Endothelial cell (in vitro differentiated cells): ENCODE measurements around the gene ITGA6. TPM values are rescaled to one million over a fixed set of nuclear protein-coding genes. Genes with fewer than 3 reads are reported as not detected.

ENCODE experiments used
- DNase-seq: peaks from one replicate; pipeline ENCODE4 v3.0.0; 2021; ENCODE audit warnings: low spot score
- H3K27ac Mint-ChIP-seq: one replicate; pipeline ENCODE4 v1.8.0; 2021; ENCODE audit warnings: mixed read lengths, inconsistent platforms; ENCODE audit not compliant: unreplicated experiment
- H3K27me3 Mint-ChIP-seq: one replicate; pipeline ENCODE4 v1.8.0; 2021; ENCODE audit warnings: mild to moderate bottlenecking, moderate library complexity, mixed read lengths, inconsistent platforms; ENCODE audit not compliant: unreplicated experiment
- H3K36me3 Mint-ChIP-seq: one replicate; pipeline ENCODE4 v1.8.0; 2021; ENCODE audit warnings: mild to moderate bottlenecking, low read depth, mixed read lengths, inconsistent platforms; ENCODE audit not compliant: unreplicated experiment
- H3K4me1 Mint-ChIP-seq: one replicate; pipeline ENCODE4 v1.8.0; 2021; ENCODE audit warnings: mild to moderate bottlenecking, mixed read lengths, inconsistent platforms; ENCODE audit not compliant: unreplicated experiment
- H3K4me3 Mint-ChIP-seq: one replicate; pipeline ENCODE4 v1.8.0; 2021; ENCODE audit warnings: mild to moderate bottlenecking, mixed read lengths, inconsistent platforms; ENCODE audit not compliant: unreplicated experiment
- H3K9me3 Mint-ChIP-seq: one replicate; pipeline ENCODE4 v1.8.0; 2021; ENCODE audit warnings: mixed read lengths, inconsistent platforms; ENCODE audit not compliant: unreplicated experiment
- total RNA-seq: library from RNA; stranded (reverse); fragmentation: NEBNext Ultra II Directional; extraction: Animal tissue kit (Norgen Biotek cat#: 25700); gene quantifications from one replicate; pipeline ENCODE4 v1.2.1, GENCODE V29; 2021; ENCODE audit not compliant: unreplicated experiment
- TF ChIP-seq, protein P1 (sequence below): fragments of 200-600 bp; sonication (generic); IDR thresholded peaks from one replicate; pipeline ENCODE4 v1.5.0; 2021; ENCODE audit warnings: antibody characterized with exemption; ENCODE audit not compliant: unreplicated experiment

The ITGA6 gene
- total RNA-seq, 1 donor from 2014 or later = 34.0 TPM

DNA sequence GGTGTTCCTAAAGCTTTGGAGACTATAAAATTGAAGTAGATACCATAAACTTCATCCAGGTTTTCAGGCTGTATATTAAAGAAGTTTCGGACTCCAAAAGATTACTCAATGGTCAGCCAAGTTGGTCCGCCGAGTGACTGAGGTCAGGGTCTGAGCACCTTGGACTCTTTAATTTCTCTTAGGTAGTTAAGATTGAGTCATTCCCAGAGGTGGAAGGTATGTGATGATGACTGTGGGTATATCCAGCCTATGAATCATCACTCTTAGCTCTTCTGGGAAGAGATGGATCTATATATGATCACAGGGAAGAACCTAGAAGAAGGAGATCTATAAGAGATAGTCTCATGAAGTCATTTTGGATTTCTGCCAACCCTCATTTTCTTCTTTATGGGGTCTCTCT is 3.3 kb downstream of the ITGA6 start:
- Mint-ChIP-seq H3K27me3 (peaks cover 3% of the 10 kb centered on the region), H3K4me1 (peaks cover 26% of the 10 kb centered on the region), H3K9me3 (no peaks in the 10 kb centered on the region), H3K36me3 (no peaks in the 10 kb centered on the region), H3K27ac (no peak overlapping the region), H3K4me3 (no peak overlapping the region)
- no peak for DNase-seq
- TF ChIP-seq, protein P1, sequence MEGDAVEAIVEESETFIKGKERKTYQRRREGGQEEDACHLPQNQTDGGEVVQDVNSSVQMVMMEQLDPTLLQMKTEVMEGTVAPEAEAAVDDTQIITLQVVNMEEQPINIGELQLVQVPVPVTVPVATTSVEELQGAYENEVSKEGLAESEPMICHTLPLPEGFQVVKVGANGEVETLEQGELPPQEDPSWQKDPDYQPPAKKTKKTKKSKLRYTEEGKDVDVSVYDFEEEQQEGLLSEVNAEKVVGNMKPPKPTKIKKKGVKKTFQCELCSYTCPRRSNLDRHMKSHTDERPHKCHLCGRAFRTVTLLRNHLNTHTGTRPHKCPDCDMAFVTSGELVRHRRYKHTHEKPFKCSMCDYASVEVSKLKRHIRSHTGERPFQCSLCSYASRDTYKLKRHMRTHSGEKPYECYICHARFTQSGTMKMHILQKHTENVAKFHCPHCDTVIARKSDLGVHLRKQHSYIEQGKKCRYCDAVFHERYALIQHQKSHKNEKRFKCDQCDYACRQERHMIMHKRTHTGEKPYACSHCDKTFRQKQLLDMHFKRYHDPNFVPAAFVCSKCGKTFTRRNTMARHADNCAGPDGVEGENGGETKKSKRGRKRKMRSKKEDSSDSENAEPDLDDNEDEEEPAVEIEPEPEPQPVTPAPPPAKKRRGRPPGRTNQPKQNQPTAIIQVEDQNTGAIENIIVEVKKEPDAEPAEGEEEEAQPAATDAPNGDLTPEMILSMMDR = no peak

DNA sequence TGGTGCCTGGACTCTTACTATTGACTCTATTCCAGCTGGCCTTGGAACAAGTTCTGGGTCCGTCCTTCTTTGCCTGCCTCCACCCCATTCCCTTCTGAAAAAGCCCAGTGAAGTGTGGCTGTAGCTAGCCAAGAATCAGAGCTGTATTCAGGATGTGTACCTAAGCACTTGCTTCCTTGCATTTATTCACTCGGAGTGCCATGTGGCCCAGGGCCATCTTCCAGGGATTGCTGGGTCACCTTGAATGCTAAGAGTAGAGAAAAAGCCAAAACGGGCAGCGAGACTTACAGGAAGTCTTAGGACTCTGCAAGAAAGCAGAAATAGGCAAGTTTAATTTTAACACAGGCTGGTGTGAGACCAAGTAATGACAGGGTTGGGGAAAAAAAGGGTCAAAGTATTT is 4.1 kb downstream of the ITGA6 start:
- H3K36me3 Mint-ChIP-seq = no peaks in the 10 kb centered on the region
- no peak overlapping the region for H3K4me3 Mint-ChIP-seq
- peaks cover 3% of the 10 kb centered on the region for H3K27me3 Mint-ChIP-seq
- no peak for DNase-seq
- TF ChIP-seq, protein P1 = no peak
- no peak overlapping the region for H3K27ac Mint-ChIP-seq
- no peaks in the 10 kb centered on the region for H3K9me3 Mint-ChIP-seq
- H3K4me1 Mint-ChIP-seq = peaks cover 26% of the 10 kb centered on the region

DNA sequence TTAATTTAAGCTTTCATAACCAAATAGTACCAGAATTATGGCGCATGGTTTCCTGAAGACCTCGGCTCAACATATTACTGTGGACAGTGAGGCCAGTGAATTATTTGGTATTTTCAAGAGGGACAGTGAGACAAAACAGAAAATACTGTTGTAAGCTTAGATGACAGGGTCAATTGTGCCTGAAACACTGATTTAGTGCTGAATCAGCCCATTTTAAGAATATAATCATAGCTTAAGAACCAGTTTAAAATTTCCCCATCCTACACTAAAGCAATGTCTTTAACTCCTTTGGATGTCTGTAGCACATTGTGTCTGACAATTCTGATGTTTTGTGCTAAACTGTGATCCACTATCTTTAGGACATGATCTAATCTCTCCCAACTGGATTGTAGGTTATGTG is 4.6 kb downstream of the ITGA6 start:
- H3K4me1 Mint-ChIP-seq = peaks cover 26% of the 10 kb centered on the region

DNA sequence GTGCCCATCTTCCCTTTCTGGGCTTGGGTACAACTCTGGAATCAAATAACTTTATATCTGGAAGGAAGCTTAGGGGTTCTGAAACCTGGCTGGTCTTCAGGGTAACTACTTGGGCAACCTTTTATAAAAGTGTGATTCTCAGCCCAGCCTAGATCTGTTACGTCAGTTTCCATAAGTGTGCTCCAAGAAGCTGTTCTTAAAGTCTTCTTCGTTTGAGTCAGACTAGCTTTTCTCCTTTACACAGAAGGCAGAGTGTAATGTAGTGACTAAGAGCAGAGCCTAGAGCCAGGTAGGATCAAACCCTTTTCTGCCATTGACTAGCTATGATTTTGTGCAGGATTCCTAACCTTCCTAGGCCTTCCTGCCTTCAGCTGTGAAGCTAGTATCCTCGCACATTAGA is 5.8 kb downstream of the ITGA6 start:
- no peaks in the 10 kb centered on the region for H3K36me3 Mint-ChIP-seq
- TF ChIP-seq, protein P1 = no peak
- no peak overlapping the region for H3K4me3 Mint-ChIP-seq
- H3K27me3 Mint-ChIP-seq = no peaks in the 10 kb centered on the region
- no peaks in the 10 kb centered on the region for H3K9me3 Mint-ChIP-seq
- H3K4me1 Mint-ChIP-seq = peaks cover 26% of the 10 kb centered on the region
- H3K27ac Mint-ChIP-seq = no peak overlapping the region
- no peak for DNase-seq

More for the DNA sequence above, 4.6 kb downstream of the ITGA6 start:
- Mint-ChIP-seq H3K27ac (no peak overlapping the region), H3K9me3 (no peaks in the 10 kb centered on the region), H3K36me3 (no peaks in the 10 kb centered on the region), H3K4me3 (no peak overlapping the region), H3K27me3 (peaks cover 1% of the 10 kb centered on the region)
- TF ChIP-seq, protein P1 = no peak
- no peak for DNase-seq

DNA sequence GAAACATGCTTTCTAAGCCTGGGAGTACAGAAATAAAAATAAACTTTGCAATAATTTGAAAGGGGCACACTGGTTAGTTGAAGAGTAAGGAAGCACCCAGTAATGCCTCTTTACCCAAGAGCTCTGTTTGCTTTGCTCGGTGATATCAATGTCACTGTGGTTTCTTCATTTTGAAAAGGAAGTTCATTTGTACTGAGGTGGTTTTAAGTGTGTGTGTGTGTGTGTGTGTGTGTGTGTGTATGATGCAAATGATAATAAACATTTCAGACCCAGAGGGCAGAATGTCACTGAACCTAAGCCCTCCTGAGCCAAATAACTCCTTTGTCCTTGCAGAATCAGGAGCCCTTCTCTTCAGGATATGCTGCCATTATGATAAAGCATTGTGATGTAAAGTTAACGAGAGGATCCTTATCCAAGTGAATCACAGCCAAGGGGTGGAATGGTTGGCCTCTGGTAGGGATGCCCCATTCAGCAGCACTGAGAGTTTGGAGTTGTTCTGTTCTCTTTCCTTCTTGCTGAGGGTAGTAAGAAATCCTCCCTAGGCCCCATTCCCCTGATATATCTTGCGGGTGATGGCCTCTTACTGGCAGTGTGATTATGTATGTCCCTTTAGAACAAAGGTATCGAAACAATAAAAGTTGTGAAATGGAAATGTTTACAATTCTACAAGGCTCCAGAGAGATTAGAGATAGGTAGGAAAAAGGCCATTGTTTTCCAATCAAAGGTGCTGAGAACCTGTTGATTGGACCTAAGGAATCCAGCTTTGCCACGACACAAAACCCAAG is 7.6 kb downstream of the ITGA6 start:
- TF ChIP-seq, protein P1 = no peak
- no peak for DNase-seq

More for the DNA sequence above, 7.6 kb downstream of the ITGA6 start:
- Mint-ChIP-seq H3K27ac (no peak overlapping the region), H3K9me3 (no peaks in the 10 kb centered on the region), H3K27me3 (peaks cover 2% of the 10 kb centered on the region), H3K4me1 (peaks cover 33% of the 10 kb centered on the region), H3K36me3 (no peaks in the 10 kb centered on the region), H3K4me3 (no peak overlapping the region)
